ENCODE data around the gene PSMA5. TPM values are rescaled to one million over a fixed set of nuclear protein-coding genes. Genes with fewer than 3 reads are reported as not detected.
A peak's percentile ranks its signal among the peaks of the same experiment; 100 is the strongest.

Gene PSMA5
- total RNA-seq, 1 donor from 2014 or later, result 81.1 TPM

DNA sequence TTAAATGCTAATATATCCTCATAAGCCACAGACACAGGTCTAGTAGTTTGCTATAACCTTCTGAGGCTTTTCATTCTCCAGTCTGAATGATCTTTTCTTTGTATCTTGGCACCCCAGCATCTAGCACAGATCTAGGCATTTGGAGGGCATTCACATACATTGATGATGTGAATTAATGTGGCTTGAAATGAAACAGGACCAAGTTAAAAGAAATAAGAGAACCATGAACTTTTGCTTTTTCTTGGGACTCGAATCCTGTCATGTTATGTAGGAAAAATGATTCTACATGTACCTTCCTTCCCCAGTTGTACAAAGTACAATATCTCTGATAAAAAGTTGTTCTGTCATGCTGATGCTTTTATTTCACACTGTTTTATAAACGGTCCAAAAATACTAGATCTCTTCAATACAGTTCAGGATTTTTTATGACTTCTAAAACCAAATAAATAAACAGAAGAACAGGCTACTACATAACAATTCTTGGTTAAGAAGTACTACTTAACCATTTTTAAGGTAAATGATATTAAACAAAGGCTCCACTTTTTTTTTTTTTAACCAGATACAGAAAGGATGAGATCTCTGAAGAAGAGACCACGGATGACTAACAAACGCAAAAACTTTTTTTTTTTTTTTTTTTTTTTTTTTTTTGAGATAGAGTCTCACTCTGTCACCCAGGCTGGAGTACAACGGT lies 31.5 kb downstream of the PSMA5 start:
- TF ChIP-seq, protein P1, sequence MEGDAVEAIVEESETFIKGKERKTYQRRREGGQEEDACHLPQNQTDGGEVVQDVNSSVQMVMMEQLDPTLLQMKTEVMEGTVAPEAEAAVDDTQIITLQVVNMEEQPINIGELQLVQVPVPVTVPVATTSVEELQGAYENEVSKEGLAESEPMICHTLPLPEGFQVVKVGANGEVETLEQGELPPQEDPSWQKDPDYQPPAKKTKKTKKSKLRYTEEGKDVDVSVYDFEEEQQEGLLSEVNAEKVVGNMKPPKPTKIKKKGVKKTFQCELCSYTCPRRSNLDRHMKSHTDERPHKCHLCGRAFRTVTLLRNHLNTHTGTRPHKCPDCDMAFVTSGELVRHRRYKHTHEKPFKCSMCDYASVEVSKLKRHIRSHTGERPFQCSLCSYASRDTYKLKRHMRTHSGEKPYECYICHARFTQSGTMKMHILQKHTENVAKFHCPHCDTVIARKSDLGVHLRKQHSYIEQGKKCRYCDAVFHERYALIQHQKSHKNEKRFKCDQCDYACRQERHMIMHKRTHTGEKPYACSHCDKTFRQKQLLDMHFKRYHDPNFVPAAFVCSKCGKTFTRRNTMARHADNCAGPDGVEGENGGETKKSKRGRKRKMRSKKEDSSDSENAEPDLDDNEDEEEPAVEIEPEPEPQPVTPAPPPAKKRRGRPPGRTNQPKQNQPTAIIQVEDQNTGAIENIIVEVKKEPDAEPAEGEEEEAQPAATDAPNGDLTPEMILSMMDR (IDR thresholded peaks at IDR 0.05; ENCODE audit: unreplicated experiment), result no peak
- Mint-ChIP-seq H3K36me3 (ENCODE audit: insufficient read depth) (peaks cover 4% of the 10 kb centered on the region), H3K9me3 (ENCODE audit: low read depth) (no peaks in the 10 kb centered on the region), H3K27ac (peak overlapping the region; percentile 47), H3K4me3 (ENCODE audit: low read depth) (peak overlapping the region; percentile 95), H3K4me1 (ENCODE audit: low read depth) (peaks cover 64% of the 10 kb centered on the region), H3K27me3 (no peaks in the 10 kb centered on the region)
- no peak for DNase-seq (ENCODE audit: low spot score, unreplicated experiment)

DNA sequence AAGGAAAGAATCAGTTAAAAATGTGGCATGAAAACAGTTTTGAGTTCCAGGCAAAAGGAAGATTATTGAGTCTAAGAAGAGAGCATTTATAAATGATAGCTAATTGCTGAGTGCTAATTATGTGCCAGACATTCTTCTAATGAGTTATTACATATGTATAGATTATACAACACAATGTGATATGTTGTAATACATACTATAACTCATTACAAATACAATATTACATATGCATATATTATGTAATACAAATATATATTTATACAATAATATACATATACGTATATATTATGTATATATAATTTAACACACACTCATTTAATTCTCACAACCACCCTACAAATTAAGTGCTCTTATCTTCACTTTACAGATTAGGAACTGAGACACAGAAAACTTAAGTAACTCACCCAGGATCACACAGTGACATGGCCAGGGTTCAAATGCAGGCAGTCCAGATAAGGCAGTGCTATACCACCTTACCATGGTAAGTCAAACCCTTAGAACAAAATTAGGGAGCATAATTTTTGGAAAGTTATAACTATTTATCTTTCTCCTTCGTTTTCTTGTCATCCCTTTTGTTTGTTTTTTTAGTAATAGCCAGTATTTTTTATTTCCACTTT lies 32.5 kb downstream of the PSMA5 start:
- Mint-ChIP-seq H3K27me3 (no peaks in the 10 kb centered on the region), H3K9me3 (ENCODE audit: low read depth) (no peaks in the 10 kb centered on the region), H3K4me1 (ENCODE audit: low read depth) (peaks cover 58% of the 10 kb centered on the region), H3K36me3 (ENCODE audit: insufficient read depth) (peaks cover 4% of the 10 kb centered on the region), H3K27ac (peak overlapping the region; percentile 92), H3K4me3 (ENCODE audit: low read depth) (no peak overlapping the region)
- DNase-seq (ENCODE audit: low spot score, unreplicated experiment), result no peak
- TF ChIP-seq, protein P1 (IDR thresholded peaks at IDR 0.05; ENCODE audit: unreplicated experiment), result no peak

DNA sequence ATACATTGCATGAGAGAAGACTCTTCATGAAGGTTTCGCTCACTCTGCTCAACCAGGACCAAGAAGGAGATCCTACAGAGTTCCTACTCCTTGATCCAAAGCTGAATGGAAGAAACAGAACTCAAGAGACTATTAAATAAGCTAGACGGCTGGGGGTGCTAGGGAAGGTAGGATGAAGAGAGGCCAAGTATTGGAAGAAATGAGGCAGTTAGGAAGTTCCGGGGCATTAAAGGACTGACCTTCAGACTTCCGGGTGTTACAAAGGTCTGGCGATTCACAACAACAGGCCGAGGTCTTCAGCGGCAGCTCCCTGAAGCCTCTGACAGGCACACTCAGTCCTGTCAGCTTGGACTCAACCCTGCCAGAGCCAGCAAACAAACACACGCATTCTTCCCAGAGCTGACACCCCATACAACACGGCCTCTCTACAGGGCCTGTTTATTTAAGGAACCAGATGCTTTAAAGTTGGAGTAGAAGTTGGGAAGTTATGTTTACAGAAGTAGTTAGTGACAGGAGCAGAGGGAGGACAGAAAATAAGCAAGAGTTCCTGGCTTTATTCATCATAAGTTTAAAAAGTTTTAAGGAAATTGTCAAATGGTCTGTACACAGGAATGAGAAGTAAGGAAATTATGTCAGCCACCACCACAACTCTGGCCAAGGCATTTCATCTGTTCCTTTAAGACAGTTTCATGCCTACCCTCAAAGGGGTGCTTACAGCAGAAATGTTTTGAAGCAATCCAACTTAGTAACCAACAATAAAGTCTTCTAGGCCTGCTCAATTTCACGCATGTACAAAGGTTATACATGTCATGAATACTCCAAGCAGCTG lies 33.2 kb downstream of the PSMA5 start:
- Mint-ChIP-seq H3K27ac (peak overlapping the region; percentile 92), H3K4me1 (ENCODE audit: low read depth) (peaks cover 51% of the 10 kb centered on the region), H3K27me3 (no peaks in the 10 kb centered on the region), H3K9me3 (ENCODE audit: low read depth) (no peaks in the 10 kb centered on the region), H3K36me3 (ENCODE audit: insufficient read depth) (peaks cover 4% of the 10 kb centered on the region), H3K4me3 (ENCODE audit: low read depth) (peak overlapping the region; percentile 17)
- DNase-seq (ENCODE audit: low spot score, unreplicated experiment), result peak; percentile 11
- TF ChIP-seq, protein P1 (IDR thresholded peaks at IDR 0.05; ENCODE audit: unreplicated experiment), result no peak

DNA sequence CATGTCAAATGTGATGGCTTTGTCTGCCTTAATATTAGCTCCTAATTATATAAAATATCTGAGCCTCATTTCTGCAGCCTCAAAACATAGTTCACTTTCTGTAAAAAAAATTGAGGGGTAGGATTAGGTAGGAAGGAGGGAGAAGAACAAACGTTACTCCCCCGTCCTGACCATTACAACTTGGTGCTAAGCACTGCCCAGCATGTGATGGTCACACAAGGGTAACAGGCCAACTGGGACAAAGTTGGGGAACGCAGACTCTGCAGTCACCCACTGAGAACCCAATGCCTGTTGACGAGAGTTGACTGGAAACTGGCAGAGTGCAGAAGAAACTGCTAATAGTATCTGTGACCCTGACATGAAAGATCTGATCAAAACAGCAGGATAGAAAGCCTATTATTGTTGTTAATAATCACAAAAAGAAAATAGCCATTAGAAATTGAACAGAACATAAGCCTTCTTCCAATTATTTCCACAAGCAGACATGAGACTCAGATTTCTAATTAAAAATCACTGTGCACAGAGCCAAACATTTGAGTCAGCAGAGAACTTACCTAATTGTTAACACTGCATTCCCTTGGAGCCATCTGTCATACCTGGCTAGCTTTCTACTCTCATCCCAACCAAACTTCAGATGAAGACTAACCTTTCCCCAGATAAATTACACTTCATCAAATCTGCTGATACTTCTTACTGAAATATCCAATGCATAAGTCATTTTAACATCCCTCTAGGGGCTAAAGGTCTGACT lies 34.0 kb downstream of the PSMA5 start:
- H3K27me3 Mint-ChIP-seq, result no peaks in the 10 kb centered on the region
- TF ChIP-seq, protein P1 (IDR thresholded peaks at IDR 0.05; ENCODE audit: unreplicated experiment), result no peak
- no peaks in the 10 kb centered on the region for H3K9me3 Mint-ChIP-seq (ENCODE audit: low read depth)
- H3K36me3 Mint-ChIP-seq (ENCODE audit: insufficient read depth), result peaks cover 4% of the 10 kb centered on the region
- no peak overlapping the region for H3K4me3 Mint-ChIP-seq (ENCODE audit: low read depth)
- H3K4me1 Mint-ChIP-seq (ENCODE audit: low read depth), result peaks cover 51% of the 10 kb centered on the region
- no peak for DNase-seq (ENCODE audit: low spot score, unreplicated experiment)
- H3K27ac Mint-ChIP-seq, result peak overlapping the region; percentile 92

DNA sequence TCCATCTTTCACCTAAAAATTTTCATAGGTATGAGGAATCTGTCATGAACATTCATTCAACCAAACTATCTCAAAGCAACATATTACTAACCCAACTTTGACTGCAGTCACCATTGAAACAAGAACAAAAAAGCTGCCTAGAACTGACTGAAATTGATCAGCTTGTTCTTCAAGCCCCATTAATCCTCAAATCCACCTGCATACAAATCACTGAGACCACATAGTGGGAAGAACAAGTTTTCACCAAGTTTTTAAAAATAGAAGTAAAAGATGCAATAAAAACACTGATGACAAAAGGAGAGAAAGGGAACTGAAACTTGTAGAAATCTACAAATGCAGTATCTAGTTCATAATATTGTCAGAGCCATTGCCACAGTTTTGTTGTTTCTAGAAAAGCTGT lies 34.6 kb downstream of the PSMA5 start:
- Mint-ChIP-seq H3K9me3 (ENCODE audit: low read depth) (no peaks in the 10 kb centered on the region), H3K27me3 (no peaks in the 10 kb centered on the region), H3K4me3 (ENCODE audit: low read depth) (no peak overlapping the region), H3K4me1 (ENCODE audit: low read depth) (peaks cover 51% of the 10 kb centered on the region), H3K36me3 (ENCODE audit: insufficient read depth) (peaks cover 4% of the 10 kb centered on the region), H3K27ac (peak overlapping the region; percentile 70)
- DNase-seq (ENCODE audit: low spot score, unreplicated experiment), result no peak
- TF ChIP-seq, protein P1 (IDR thresholded peaks at IDR 0.05; ENCODE audit: unreplicated experiment), result no peak

Measured in progenitor cell of endocrine pancreas (in vitro differentiated cells).